Smooth muscle cell (in vitro differentiated cells): ENCODE data around the gene PUS7L. TPM values are rescaled to one million over a fixed set of nuclear protein-coding genes. Genes with fewer than 3 reads are reported as not detected.

Experiments
- DNase-seq: peaks from one replicate; lab custom pipeline; 2025; ENCODE audit not compliant: unreplicated experiment; lab: John Stamatoyannopoulos, UW
- H2AFZ ChIP-seq: fragments of 200-600 bp; sonication (generic); 2 replicates; pipeline ENCODE4 v1.6.0; 2016; ENCODE audit warnings: antibody characterized with exemption, low read depth, mild to moderate bottlenecking
- H3F3A ChIP-seq: fragments of 200-600 bp; sonication (generic); 2 replicates; pipeline ENCODE4 v1.6.0; 2017; ENCODE audit warnings: antibody characterized with exemption, low read depth
- H3K27ac ChIP-seq: fragments of 200-600 bp; sonication (generic); 2 replicates; pipeline ENCODE4 v1.5.1; 2016; ENCODE audit warnings: low read depth, mild to moderate bottlenecking
- H3K27me3 ChIP-seq: fragments of 200-600 bp; sonication (generic); 2 replicates; pipeline ENCODE4 v1.6.1; 2016; ENCODE audit warnings: low read depth, mild to moderate bottlenecking
- H3K36me3 ChIP-seq: fragments of 200-600 bp; sonication (generic); 2 replicates; pipeline ENCODE4 v1.5.1; 2016; ENCODE audit warnings: low read depth
- H3K4me1 ChIP-seq: fragments of 200-600 bp; sonication (generic); 2 replicates; pipeline ENCODE4 v1.5.1; 2016; ENCODE audit warnings: low read depth
- H3K4me2 ChIP-seq: fragments of 200-600 bp; sonication (generic); 2 replicates; pipeline ENCODE4 v1.6.0; 2016; ENCODE audit warnings: mild to moderate bottlenecking
- H3K4me3 ChIP-seq: fragments of 200-600 bp; sonication (generic); 2 replicates; pipeline ENCODE4 v1.5.1; 2016; ENCODE audit warnings: mild to moderate bottlenecking
- H3K79me2 ChIP-seq: fragments of 200-600 bp; sonication (generic); 2 replicates; pipeline ENCODE4 v1.6.0; 2016; ENCODE audit warnings: low read depth, mild to moderate bottlenecking
- H3K9ac ChIP-seq: fragments of 200-600 bp; sonication (generic); 2 replicates; pipeline ENCODE4 v1.6.0; 2016; ENCODE audit warnings: low read depth
- H3K9me3 ChIP-seq: fragments of 200-600 bp; sonication (generic); replicated peaks from 2 replicates; pipeline ENCODE4 v1.5.1; 2016; ENCODE audit warnings: low read depth
- H4K20me1 ChIP-seq: fragments of 200-600 bp; sonication (generic); 2 replicates; pipeline ENCODE4 v1.6.0; 2016; ENCODE audit warnings: low read depth
- WGBS: methylation state at CpG from one replicate; pipeline ENCODE4 v1.1.7; 2016; ENCODE audit warnings: low lambda C conversion rate; 5-methylcytosine and 5-hydroxymethylcytosine counted together
- polyA plus RNA-seq: library from polyadenylated mRNA; unstranded; fragments of >200 nt; fragmentation: Nextera tagmentation; extraction: Ambion mirVana; gene quantifications from 2 replicates; pipeline ENCODE4 v1.2.1, GENCODE V29; 2016
- total RNA-seq: library from RNA; depleted of rRNA; stranded (reverse); fragments of >200 nt; gene quantifications from 2 replicates; pipeline ENCODE4 v1.2.3, GENCODE V29; 2014
- TF ChIP-seq, protein P1 (sequence below): fragments of 200-600 bp; sonication (generic); IDR thresholded peaks from 2 replicates; pipeline ENCODE4 v1.5.1; 2017; ENCODE audit warnings: borderline replicate concordance, mild to moderate bottlenecking, antibody characterized with exemption; ENCODE audit not compliant: insufficient read depth, poor library complexity, severe bottlenecking

Gene PUS7L
- total and polyA plus RNA-seq, 2 experiments from 2014 or later = 16.9 to 24.3 TPM

DNA sequence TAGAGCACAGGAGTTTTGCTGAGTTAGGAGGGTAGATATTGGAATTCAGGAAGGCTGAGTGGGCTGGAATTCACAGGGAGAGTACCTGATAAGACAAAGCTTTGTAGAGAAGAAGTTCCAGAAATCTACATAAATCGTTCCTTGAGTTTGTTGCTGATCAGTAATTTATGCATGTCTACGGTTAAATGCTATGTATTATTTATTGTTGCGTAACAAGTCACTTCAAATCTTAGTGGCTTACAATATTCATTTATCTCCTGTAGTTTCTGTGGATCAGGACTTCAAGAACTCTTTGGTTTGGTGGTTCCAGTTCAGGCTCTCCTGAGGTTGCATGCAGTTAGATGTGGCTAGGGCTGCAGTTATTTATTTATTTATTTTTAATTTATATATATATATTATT lies 7.8 kb downstream of the PUS7L start:
- no peak for DNase-seq
- Histone ChIP-seq H3K4me3 (no peak overlapping the region), H2AFZ (no peak overlapping the region), H3K27ac (no peak overlapping the region), H3K9ac (no peak overlapping the region), H3F3A (no peaks in the 10 kb centered on the region), H4K20me1 (no peaks in the 10 kb centered on the region), H3K79me2 (peaks cover 8% of the 10 kb centered on the region), H3K4me1 (no peaks in the 10 kb centered on the region), H3K4me2 (no peak overlapping the region), H3K27me3 (no peaks in the 10 kb centered on the region), H3K9me3 (no peaks in the 10 kb centered on the region), H3K36me3 (peaks cover 13% of the 10 kb centered on the region)
- TF ChIP-seq, protein P1, sequence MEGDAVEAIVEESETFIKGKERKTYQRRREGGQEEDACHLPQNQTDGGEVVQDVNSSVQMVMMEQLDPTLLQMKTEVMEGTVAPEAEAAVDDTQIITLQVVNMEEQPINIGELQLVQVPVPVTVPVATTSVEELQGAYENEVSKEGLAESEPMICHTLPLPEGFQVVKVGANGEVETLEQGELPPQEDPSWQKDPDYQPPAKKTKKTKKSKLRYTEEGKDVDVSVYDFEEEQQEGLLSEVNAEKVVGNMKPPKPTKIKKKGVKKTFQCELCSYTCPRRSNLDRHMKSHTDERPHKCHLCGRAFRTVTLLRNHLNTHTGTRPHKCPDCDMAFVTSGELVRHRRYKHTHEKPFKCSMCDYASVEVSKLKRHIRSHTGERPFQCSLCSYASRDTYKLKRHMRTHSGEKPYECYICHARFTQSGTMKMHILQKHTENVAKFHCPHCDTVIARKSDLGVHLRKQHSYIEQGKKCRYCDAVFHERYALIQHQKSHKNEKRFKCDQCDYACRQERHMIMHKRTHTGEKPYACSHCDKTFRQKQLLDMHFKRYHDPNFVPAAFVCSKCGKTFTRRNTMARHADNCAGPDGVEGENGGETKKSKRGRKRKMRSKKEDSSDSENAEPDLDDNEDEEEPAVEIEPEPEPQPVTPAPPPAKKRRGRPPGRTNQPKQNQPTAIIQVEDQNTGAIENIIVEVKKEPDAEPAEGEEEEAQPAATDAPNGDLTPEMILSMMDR = no peak
- WGBS = 92% methylated on average over 3 of the region's 3 CpGs

GRCh38 chr12:43749016-43749415 lies 9.6 kb downstream of the PUS7L start:
- WGBS = 49% methylated on average over 5 of the region's 5 CpGs
- Histone ChIP-seq H3K27me3 (no peaks in the 10 kb centered on the region), H2AFZ (no peak overlapping the region), H4K20me1 (no peaks in the 10 kb centered on the region), H3K4me1 (no peaks in the 10 kb centered on the region), H3K36me3 (peaks cover 21% of the 10 kb centered on the region), H3F3A (no peaks in the 10 kb centered on the region), H3K27ac (peak overlapping the region; percentile 8), H3K4me2 (peak overlapping the region; percentile 31), H3K4me3 (no peak overlapping the region), H3K9me3 (no peaks in the 10 kb centered on the region), H3K79me2 (peaks cover 8% of the 10 kb centered on the region), H3K9ac (no peak overlapping the region)
- DNase-seq = no peak
- TF ChIP-seq, protein P1 = no peak

DNA sequence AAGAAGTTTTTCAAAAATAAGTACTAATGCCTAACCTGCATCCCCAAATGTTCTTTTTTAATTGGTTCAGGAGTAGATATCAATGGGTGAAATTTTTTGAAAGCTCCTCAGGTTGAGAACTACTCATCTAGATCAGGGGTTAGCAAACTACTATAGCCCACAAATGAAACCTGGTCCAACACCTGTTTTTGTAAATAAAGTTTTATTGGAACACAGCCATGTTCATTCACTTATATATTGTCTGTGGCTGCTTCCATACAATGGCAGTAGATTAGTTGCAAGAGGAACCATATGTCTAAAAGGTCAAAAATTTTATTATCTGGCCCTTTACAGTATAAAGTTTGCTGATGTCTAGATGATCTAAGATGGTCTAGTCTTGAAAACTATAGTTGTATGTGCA lies 13.8 kb downstream of the PUS7L start:
- no peak overlapping the region for H3K9ac ChIP-seq
- H3K9me3 ChIP-seq = no peaks in the 10 kb centered on the region
- H3K27me3 ChIP-seq = no peaks in the 10 kb centered on the region
- no peaks in the 10 kb centered on the region for H3F3A ChIP-seq
- H3K27ac ChIP-seq = no peak overlapping the region
- H3K79me2 ChIP-seq = no peaks in the 10 kb centered on the region
- H3K36me3 ChIP-seq = peaks cover 20% of the 10 kb centered on the region
- TF ChIP-seq, protein P1 = no peak
- H3K4me3 ChIP-seq = no peak overlapping the region
- H2AFZ ChIP-seq = no peak overlapping the region
- H3K4me1 ChIP-seq = peaks cover 4% of the 10 kb centered on the region
- no peak for DNase-seq
- no peaks in the 10 kb centered on the region for H4K20me1 ChIP-seq
- H3K4me2 ChIP-seq = no peak overlapping the region

DNA sequence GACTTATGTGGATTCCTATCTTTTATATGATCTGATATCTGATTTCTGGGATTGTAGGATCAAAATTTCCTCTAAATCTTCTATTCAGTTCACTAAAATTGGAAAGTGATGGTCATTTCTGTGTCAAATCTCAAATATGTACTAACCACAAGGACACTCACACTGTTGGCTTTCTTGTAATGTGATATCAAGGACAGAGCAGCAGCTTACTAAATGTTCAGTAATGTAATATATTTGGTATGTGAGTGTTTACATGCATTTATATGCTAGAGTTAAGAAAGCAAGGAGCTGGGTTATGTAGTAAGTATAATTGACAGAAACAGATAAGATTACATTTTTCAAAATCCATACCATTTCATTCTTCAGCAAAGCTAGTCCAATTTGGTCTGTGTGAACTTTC lies 16.5 kb downstream of the PUS7L start:
- Histone ChIP-seq H3K79me2 (no peaks in the 10 kb centered on the region), H3K4me3 (no peak overlapping the region), H3K4me1 (peaks cover 4% of the 10 kb centered on the region), H3K9ac (no peak overlapping the region), H4K20me1 (no peaks in the 10 kb centered on the region), H3K27me3 (no peaks in the 10 kb centered on the region), H3K4me2 (peak overlapping the region; percentile 9), H3F3A (no peaks in the 10 kb centered on the region), H2AFZ (no peak overlapping the region), H3K27ac (peak overlapping the region; percentile 62), H3K9me3 (no peaks in the 10 kb centered on the region), H3K36me3 (peaks cover 20% of the 10 kb centered on the region)
- TF ChIP-seq, protein P1 = no peak
- no peak for DNase-seq
